GM19238 (cell line): ENCODE measurements around the gene FYCO1.

ENCODE experiments used
- DNase-seq: peaks from one replicate; pipeline ENCODE4 v3.0.0; 2011; ENCODE audit warnings: low spot score; ENCODE audit not compliant: insufficient read length

FYCO1 gene

GRCh38 chr3:45984331-45985312 lies 11.0 kb downstream of the FYCO1 start:
- no peak for DNase-seq

GRCh38 chr3:45983770-45984169 lies 11.9 kb downstream of the FYCO1 start:
- no peak for DNase-seq

GRCh38 chr3:45981346-45982074 lies 14.1 kb downstream of the FYCO1 start:
- DNase-seq, result no peak

GRCh38 chr3:45980819-45981218 lies 14.8 kb downstream of the FYCO1 start:
- no peak for DNase-seq

GRCh38 chr3:45980229-45980813 lies 15.3 kb downstream of the FYCO1 start:
- no peak for DNase-seq

- DNase-seq, result no peak
These were observed 16.2 kb downstream of the FYCO1 start for GRCh38 chr3:45979378-45979777.

- no peak for DNase-seq
These were observed 17.4 kb downstream of the FYCO1 start for GRCh38 chr3:45978006-45978761.

- no peak for DNase-seq
These were observed 19.2 kb downstream of the FYCO1 start for GRCh38 chr3:45976191-45977091.

- no peak for DNase-seq
These were observed 19.9 kb downstream of the FYCO1 start for GRCh38 chr3:45975686-45976085.

- DNase-seq, result no peak
These were observed 20.9 kb downstream of the FYCO1 start for GRCh38 chr3:45974686-45975085.

GRCh38 chr3:45972534-45973402 lies 22.9 kb downstream of the FYCO1 start:
- DNase-seq, result no peak

GRCh38 chr3:45969953-45970352 lies 25.7 kb downstream of the FYCO1 start:
- DNase-seq, result no peak

GRCh38 chr3:45969116-45969515 lies 26.5 kb downstream of the FYCO1 start:
- no peak for DNase-seq

- no peak for DNase-seq
These were observed 26.9 kb downstream of the FYCO1 start for GRCh38 chr3:45968706-45969105.

GRCh38 chr3:45968149-45968548 lies 27.5 kb downstream of the FYCO1 start:
- no peak for DNase-seq

- DNase-seq, result no peak
These were observed 27.9 kb downstream of the FYCO1 start for GRCh38 chr3:45967724-45968123.

- DNase-seq, result no peak
These were observed 28.5 kb downstream of the FYCO1 start for GRCh38 chr3:45966950-45967640.

GRCh38 chr3:45966371-45966791 lies 29.2 kb downstream of the FYCO1 start:
- no peak for DNase-seq

GRCh38 chr3:45965653-45966052 lies 30.0 kb downstream of the FYCO1 start:
- no peak for DNase-seq
